CD4-positive, alpha-beta T cell treated with Interleukin-4 for 1 hour (primary cell): ENCODE results near the gene GGA2.
"Not testable (repeated sequence)": the region's sequence is repeated elsewhere in the genome, so short reads cannot be mapped to it uniquely, and the experiment has no call there.

Source experiments
- DNase-seq, 2 donors: peaks; one replicate each; pipeline ENCODE4 v3.0.0-alpha.2; 2020 to 2022

Gene GGA2

DNA sequence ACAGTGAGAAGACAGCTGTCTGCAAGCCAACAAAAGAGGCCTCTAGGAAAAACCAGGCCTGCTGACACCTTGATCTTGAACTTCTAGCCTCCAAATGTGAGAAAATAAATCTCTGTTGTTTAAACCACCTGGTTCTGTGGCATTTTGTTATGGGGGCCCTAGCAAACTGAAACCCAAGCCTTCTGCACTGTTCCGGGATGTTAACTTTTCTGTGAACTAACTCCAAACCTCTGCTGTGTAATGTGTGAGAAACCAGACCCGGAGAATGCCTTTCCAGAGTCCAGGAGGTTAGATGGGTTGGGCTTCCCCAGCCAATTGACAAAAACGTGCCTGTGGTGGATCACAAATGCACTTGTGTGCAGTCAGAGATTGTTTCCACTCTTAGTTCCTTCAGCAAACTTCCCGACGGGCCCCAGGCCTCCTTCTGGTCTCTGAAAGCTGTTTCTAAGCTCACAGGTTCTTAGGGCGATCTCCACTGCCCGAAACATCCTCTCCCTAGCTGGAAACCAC lies 13.6 kb upstream of the GGA2 start:
- no peak for DNase-seq

DNA sequence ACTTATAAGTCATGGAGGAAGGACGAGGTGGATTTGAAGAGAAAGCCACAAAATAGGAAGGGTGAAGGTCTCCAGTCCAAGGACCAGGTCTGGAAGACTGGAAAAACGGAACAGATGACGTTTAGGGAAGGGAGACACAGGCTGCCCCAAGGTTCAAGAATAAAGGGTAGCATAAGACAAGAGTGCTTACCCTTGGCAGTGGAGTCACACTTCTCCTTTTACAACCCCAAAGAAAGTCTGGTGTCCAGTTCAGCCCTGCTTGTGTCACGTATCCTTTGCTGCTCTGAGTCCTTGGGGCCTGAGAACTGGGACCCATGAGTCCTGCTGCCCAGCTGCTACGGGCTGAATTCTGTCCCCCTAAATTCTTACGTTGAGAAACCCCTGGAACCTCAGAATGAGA lies 13.0 kb upstream of the GGA2 start:
- DNase-seq, result no peak

DNA sequence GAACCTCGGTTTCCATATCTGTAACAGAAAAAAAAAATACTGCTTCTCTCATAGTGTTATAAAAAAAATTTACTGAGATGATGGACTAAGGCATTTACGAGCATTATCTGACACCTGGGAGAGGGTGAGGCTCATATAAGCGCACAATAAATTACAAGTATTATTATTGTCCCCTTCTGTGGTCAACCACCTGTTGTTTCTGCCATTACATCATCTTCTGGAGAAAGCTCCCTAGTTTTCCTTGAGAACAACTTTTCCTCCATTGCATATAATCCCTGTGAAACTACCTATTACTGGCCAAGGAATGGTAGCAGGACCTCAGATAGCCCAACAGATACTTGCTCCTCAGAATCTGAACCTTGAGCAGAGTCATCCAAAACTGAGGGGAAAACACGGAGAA lies 11.7 kb upstream of the GGA2 start:
- no peak for DNase-seq

DNA sequence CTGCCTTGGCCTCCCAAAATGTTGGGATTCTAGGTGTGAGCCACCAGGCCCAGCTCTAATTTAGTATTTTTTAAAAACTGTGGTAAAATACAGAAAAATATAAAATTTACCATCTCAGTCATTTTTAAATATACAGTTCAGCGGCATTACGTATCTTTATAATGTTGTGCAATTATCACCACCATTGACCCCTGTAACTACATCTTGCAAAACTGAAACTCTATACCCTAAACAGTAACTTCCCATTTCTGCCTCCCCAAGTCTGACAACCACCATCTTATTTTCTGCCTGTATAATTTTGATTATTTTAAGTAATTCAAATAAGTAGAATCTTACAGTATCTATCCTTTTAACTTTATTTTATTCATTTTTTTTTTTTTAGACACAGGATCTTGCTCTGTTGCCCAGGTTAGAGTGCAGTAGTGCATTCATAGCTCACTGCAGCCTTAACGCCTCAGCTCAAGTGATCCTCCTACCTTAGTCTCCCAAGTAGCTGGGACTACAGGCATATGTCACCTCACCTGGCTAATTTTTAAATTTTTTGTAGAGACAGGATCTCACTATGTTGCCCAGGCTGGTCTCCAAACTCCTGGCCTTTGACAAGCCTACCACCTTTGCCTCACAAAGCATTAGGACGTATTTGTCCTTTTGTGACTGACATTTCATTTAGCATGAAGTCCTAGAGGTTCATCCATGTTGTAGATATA lies 10.9 kb upstream of the GGA2 start:
- DNase-seq, result no peak

DNA sequence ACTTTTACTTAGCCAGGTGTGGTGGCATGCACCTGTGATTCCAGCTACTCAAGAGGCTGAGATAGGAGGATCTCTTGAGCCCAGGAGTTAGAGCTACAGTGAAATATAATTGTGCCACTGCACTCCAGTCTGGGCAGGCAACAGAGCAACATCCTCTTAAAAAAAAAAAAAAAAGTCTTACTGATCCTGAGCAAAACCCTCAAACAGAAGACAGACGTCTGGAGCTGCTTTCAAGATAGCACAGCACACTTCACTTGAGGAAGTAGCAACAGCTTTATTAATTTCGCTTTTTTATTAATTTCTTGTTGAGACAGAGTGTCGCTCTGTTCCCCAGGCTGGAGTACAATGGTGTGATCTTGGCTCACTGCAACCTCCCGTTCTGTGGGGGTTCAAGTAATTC lies 10.2 kb upstream of the GGA2 start:
- no peak for DNase-seq

DNA sequence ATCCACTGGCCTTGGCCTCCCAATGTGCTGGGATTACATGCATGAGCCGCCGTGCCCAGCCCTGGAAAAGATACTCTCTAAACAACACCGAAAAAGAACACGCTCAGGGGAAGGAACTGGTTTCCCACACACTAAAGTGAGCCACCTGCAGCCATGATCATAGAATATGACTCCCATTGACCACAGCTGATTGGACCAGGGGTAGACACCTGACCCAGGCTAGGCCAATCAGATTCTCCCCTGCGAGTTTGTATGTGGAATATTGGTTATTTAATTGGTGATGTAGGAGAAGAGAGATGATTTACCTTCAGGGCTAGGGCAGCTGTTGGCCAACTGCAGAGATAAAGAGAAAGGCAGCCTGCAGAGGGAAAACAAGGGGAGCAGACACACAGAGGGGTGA lies 9.0 kb upstream of the GGA2 start:
- DNase-seq, result no peak

DNA sequence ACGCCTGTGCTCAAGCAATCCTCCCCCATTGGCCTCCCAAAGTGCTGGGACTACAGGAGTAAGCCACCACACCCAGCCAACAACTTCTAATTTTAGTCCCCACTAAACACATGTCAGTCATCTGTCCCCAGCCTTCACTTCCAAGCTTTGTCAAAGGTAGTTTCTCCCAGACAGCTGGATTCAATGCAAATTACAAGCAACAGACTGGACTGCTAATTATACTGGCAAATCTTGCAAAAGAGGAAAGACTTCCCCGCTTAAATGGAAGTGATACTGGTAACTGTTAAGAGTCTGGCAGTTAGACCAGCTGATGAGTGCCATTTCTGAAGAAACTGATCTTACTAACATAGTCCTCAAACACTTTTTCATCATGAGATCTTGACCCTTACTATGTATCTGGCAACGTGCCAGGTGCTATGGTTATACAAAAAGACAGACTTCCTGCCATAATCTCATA lies 8.2 kb upstream of the GGA2 start:
- peak in 1 of 2 donors; percentile 55 for DNase-seq

DNA sequence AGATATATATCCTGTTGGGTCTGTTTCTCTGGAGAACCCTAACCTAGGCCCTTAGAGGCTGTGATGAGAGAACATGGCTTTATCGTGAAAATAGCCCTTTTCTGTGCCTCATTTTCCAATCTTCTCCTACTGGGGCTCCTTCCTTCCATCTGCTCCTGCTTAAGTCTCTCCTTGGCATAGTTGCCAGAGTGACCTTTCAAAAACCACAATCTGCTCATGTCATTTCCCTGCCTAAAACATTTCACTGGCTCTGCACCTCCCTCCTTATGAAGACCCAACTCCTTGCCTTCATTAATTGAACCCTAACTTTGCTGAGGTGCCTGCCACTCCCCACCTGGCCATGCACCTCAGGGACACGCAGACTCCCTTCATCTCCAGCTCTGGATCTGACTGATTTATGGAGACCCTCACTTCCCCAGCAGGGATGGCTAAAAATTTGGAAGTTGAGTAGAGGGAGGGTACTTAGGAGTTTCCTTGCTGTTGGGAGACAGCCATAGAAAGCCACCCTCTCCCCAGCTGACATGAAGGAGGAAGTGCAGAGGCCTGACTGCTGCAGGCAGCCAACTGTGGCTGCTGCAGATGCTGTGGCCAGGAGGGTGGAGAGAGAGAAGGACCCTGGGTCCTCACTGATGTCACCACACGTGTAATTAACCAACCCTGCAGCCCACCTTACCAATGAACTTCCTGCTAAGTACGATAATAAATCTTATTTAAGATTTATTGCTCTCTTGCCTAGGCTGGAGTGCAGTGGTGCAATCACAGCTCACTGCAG lies 6.3 kb upstream of the GGA2 start:
- peak in 1 of 2 donors; percentile 75 for DNase-seq

DNA sequence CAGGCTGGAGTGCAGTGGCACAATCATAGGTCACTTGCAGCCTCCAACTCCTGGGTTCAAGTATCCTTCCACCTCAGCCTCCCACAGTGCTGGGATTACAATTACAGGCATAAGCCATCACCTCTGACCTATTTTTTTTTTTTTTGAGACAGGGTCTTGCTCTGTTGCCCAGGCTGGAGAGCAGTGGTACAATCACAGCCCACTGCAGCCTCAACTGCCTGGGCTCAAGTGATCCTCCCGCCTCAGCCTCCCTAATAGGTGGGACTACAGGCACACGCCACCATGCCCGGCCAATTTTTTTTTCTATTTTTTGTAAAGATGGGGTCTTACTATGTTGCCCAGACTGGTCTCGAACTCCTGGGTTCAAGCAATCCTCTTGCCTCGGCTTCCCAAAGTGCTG lies 5.6 kb upstream of the GGA2 start:
- DNase-seq, result no peak

DNA sequence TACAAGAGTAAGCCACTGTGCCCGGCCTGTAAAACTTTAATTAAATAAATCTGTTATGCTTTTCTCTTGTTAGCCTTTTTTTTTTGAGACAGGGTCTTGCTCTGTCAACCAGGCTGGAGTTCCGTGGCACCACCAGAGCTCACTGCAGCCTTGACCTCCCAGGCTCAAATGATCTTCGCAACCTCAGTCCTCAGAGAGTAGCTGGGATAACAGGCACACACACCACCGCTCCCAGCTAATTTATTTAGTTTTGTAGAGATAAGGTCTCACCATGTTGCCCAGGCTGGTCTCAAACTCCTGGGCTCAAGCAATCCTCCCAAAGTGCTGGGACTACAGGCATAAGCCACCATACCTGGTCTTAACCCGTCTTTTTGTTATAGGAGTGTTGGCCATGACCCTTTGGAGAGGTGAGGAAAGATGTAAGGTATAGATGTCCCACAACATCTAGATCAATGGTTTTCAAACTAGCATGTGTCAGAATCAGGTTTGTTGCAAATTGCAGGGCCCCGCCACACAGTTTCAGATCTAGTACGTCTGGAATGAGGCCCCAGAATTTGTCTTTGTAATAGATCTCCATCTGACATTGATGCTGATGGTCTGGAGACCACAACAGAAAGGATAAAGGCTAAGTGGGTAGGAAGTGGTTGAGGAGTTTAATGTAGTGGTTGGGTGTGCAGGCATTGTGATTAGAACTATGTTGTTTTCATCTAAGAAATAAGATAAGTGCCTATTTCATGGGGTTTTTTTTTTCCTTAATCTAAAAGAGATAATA lies 4.3 kb upstream of the GGA2 start:
- peak in 1 of 2 donors; percentile 57 for DNase-seq

DNA sequence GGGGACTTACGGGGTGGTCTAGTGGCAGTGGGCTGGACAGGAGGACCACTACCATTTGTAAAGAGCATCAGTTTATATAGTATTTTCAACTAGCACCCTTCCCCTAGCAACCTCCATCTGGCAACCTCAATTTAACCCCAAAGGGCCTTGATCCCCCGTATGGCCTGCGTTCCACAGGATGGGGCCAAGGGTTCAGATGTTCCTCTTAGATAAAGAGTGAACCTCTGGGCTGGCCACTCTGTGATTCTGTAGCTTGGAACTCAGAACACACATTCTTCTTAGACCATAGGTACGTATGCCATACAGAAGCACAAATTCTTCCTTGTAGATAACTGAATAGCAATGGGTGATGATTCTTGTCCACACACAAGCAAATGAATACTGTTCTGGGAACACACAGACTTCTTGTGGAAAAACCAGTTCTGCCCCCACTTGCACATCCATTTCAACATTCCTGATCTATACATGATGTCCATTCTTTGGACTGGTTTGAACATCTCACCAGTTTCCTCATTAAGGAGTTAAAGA lies 1.9 kb upstream of the GGA2 start:
- no peak for DNase-seq

DNA sequence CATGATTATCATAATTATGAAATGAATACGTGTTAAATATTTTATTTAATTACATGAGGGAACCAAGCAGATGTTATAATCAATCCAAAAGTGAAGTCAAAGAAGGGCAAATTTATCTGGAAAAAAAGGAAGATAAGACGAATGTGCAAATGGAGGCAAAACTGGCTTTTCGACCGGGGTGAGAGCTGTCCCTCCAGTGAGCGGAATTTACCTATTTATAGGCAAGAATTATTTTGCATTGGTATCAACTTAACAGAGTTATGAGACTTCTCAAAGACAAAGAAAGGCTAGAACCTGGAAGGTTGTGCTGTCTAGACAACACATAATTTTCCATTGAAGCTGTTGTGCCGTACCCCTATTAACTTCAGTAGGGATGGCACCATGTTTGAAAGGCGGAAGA lies 1.4 kb upstream of the GGA2 start:
- DNase-seq, result no peak

DNA sequence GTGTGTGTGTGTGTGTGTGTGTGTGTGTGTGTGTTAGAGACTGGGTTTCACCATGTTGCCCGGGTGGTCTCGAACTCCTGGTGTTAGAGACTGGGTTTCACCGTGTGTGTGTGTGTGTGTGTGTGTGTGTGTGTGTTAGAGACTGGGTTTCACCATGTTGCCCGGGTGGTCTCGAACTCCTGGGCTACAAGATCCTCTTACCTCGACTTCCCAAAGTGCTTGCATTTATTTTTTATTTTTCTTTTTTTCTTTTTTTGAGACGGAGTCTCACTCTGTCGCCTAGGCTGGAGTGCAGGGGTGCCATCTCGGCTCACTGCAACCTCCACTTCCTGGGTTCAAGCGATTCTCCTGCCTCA lies 599 bp upstream of the GGA2 start:
- not testable (repeated sequence) for DNase-seq

DNA sequence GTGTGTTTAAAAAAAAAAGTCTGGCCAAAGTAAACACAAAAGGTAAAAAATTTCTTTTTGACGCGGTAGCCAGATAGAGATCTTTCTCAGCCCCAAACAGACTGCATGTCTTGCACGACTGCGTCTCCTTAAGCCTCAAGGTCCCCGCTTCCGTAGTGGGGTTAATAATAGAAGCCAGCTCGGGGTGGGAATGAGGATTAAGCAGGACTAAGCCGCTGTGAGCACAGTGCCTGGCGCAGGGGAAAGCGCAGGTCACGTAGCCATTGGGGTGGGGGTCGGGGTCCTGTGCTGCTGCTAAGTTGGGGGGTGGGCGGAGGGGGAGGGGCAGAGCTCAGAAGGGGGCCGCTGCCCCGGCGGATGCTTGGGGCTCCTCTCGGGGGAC lies 521 bp downstream of the GGA2 start:
- DNase-seq, result peak in 1 of 2 donors; percentile 42

DNA sequence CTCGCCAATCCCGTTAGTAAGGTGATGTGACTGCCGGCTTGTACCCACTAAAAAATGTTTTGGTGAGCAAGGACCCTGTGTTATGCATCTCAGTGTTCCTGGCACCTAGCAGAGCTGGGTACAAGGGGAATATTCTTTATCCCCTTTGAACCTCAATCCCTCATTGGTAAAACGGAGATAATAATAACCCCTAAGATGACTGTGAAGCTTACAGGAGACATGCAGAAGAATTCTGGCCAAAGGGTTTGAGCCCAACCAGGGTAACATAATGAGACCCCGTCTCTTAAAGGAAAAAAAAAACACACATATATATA lies 896 bp downstream of the GGA2 start:
- DNase-seq, result no peak

DNA sequence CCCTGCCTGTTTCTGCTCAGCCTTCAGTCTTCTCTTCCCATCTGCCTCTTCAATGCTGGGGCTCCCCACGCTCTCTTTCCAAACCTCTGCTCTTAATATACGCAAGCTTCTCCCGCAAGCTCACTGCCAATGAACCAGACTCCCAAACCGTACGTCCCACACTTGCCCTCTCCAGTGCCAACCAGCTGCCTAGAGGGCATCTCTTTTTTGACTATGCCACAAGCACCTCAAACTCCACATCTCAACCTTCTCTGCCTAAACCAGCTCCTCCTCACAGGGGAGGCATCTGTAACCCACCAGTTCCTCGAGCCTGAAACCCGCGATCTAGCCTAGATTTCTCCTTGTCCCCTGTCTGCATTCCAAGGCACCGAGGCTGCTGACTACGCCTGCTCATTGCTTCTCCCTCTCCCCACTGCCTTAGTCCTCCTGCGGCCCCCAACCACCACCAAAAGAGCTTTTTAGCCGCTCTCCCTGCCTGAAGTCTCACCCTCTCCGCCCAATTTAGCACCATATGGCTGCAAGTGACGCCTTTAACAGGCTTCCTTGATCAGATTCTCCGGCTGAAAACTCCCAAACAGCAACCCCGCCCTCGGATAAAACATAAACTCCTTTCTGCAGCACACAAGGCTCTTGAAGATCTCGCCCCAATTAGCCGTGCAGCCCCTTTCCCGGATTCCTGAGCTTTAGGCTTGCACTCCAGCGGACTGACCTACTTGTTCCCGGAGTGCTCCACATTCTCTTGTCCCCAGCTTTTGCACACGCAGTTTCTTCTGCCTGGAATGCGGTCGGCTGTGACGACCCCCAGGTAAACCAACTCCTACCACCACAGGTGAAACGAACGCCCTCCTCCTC lies 1.5 kb downstream of the GGA2 start:
- DNase-seq, result no peak

DNA sequence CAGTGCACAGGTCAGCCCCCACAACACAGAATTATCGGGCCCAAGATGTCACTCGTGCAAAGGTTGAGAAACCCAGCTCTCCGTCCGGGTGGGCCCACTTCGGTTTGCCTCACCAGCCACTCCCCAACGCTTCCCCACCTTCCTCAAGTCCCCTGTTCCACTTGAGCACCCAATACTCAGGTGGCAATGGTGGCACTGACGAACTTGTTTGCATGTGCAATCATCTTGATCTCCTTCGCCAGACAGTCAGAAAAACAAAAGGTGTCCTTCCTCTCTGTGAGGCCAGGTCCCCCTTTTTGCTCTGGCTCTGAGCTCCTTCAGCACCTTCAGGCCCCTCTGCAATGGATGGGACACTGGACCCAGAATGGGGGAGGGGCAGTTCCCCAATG lies 3.7 kb downstream of the GGA2 start:
- DNase-seq, result peak in 1 of 2 donors; percentile 53

DNA sequence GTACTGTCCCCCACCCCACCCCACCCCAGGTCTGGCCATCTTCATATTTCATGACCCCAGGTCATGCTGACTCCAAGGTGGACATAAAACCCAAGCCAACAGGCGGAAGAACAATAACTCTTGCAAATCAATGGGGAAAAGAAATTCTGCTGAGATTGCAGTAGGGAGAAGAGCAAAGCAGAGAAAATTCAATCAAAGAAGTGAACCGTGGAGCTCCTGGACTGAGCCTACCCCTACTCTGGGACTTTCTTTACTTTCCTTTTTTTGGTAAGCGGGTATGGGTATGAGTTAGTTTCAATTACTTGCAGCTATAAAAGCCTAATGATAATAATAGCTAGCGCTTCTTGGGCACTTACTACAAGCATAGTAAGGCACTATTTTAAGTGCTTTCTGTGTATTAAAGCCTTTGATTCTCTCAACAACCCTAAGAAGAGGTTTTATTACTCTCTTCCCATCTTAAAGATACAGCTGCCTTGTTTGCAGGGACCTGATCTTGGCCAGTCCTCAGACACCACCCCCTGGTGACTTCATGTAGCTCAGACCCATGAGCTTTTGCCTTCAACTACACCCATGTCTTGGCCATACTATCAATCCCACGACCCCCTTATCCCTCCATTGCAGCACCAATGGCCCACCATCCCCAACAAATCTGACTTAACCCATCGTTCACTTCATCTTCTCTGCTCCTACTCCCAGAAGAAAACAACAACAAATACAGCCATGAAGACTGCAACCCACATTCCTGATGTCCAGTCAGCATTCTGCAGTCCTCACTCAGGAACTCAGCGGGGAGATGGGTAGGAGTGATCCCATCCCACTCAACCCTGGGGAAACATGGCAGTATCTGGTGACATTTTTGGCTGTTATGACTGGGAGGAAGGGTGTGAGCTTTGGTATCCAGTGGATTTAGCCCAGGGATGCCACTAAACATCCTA lies 4.4 kb downstream of the GGA2 start:
- no peak for DNase-seq

DNA sequence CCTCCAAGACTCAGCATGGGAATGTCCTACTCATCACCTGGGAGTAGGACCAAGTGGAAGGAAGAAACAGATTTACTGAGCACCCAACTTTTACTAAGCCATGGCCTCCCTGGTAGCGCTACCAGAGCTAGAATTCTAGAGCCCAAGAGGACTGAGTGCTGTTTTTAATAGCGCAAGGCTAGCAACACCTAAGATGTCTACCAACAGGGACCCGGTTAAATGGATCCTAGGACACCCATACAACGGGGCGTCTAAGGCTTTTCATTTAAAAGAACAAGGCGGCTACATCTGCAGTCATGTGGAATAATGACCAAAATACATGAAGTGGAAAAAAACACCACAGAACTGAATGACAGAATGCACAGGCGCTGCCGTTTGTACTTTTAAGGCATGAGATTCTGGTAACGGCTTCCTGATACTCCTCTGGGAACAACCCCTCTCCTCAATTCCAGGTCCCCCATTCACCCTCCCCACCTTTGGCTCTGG lies 5.1 kb downstream of the GGA2 start:
- DNase-seq, result no peak

DNA sequence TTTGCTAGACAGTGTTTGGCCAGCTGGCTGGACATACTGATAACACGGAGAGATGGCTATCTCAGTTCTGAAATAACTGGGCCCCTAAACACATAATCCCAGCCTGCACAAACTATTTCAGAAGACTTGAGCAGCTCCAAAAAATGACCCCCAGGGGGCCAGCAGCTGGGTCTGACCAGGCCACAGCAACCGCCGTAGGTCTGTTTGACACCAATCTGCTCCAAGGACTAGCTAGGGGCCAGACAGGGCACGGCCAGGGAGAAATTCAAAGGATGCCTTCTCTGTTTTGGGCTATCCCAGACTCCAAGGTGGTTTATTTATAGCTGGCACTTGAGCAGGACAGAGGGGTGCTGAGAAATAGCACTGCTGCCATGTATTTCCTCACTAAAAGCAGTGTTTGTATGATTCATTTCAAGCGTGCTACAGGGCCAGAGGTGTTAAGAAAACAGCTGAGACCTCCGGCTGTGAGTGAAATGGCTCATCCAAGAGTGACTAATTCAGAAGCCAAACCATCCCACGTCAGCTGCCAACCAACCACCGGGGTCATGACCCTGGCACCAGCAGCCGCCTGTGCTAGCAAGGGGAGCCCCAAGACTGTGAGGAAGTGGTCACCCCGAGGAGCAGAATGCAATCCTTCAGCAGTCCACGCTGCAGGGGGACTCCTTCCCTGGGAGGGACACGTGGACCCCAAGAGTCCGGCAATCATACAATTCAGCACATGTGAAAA lies 5.7 kb downstream of the GGA2 start:
- DNase-seq, result peak; percentile 65 to 81

DNA sequence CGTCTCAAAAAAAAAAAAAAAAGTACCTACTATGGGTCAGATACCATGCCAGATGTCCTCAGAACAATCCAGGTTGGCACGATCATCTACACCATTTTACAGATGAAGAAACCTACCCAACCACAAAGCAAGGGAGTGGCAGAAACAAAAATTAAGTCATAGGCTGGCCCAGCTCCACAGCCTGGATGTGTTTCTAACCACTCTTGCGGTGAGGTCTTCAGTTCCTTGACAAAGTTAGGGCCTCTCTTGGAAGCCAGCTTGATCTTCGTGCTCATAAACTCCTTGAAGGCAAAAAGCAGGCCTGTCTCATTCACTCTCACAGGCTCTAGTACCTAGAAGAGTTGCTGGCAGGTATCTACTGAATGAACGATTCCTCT lies 6.2 kb downstream of the GGA2 start:
- peak in 1 of 2 donors; percentile 16 for DNase-seq
